OCI-LY1 (cell line): ENCODE measurements around the gene RNF11.

ENCODE experiments used
- H2AFZ ChIP-seq: fragments of 200-600 bp; sonication (generic), shearing (Covaris generic); 2 replicates; pipeline ENCODE4 v1.6.0; 2014; ENCODE audit warnings: antibody characterized with exemption, mild to moderate bottlenecking, low read length
- H3F3A ChIP-seq: fragments of 200-600 bp; sonication (generic), shearing (Covaris generic); 2 replicates; pipeline ENCODE4 v1.6.0; 2014; ENCODE audit warnings: mild to moderate bottlenecking, antibody characterized with exemption, low read length, moderate library complexity; ENCODE audit not compliant: insufficient read depth
- H3K27ac ChIP-seq: fragments of 200-600 bp; sonication (generic); 2 replicates; pipeline ENCODE4 v1.5.1; 2014; ENCODE audit warnings: low read length, mixed run types, mild to moderate bottlenecking, low read depth; ENCODE audit not compliant: poor library complexity, severe bottlenecking
- H3K27me3 ChIP-seq: fragments of 200-600 bp; sonication (generic); 2 replicates; pipeline ENCODE4 v1.6.0; 2014; ENCODE audit warnings: antibody characterized with exemption, mild to moderate bottlenecking, low read length, moderate library complexity; ENCODE audit not compliant: insufficient read depth
- H3K36me3 ChIP-seq: fragments of 200-600 bp; sonication (generic); 2 replicates; pipeline ENCODE4 v1.6.1; 2014; ENCODE audit warnings: mild to moderate bottlenecking, antibody characterized with exemption, low read length, moderate library complexity, mixed read lengths; ENCODE audit not compliant: insufficient read depth
- H3K4me1 ChIP-seq: fragments of 200-600 bp; sonication (generic); 2 replicates; pipeline ENCODE4 v1.5.1; 2014; ENCODE audit warnings: mild to moderate bottlenecking, low read length, moderate library complexity; ENCODE audit not compliant: insufficient read depth, severe bottlenecking
- H3K4me2 ChIP-seq: fragments of 200-600 bp; sonication (generic), shearing (Covaris generic); 2 replicates; pipeline ENCODE4 v1.6.1; 2014; ENCODE audit warnings: low read length
- H3K4me3 ChIP-seq: fragments of 200-600 bp; sonication (generic); 2 replicates; pipeline ENCODE4 v1.5.1; 2014; ENCODE audit warnings: low read length, low read depth, mild to moderate bottlenecking, mixed read lengths; ENCODE audit not compliant: poor library complexity, severe bottlenecking
- H3K79me2 ChIP-seq: fragments of 200-600 bp; shearing (Covaris generic); 2 replicates; pipeline ENCODE4 v1.6.1; 2016; ENCODE audit warnings: mixed run types, low read length, mixed read lengths; ENCODE audit not compliant: insufficient read depth
- H3K9ac ChIP-seq: fragments of 200-600 bp; sonication (generic), shearing (Covaris generic); 2 replicates; pipeline ENCODE4 v1.6.1; 2014; ENCODE audit warnings: mild to moderate bottlenecking, low read length, mixed read lengths
- H3K9me2 ChIP-seq: fragments of 200-600 bp; sonication (generic), shearing (Covaris generic); 2 replicates; pipeline ENCODE4 v1.6.1; 2014; ENCODE audit warnings: low read depth, mild to moderate bottlenecking, low read length, mixed read lengths
- H3K9me3 ChIP-seq: fragments of 200-600 bp; shearing (Covaris generic); 2 replicates; pipeline ENCODE4 v1.6.1; 2014; ENCODE audit warnings: low read length, mixed read lengths
- H4K20me1 ChIP-seq: fragments of 200-600 bp; sonication (generic), shearing (Covaris generic); 2 replicates; pipeline ENCODE4 v1.6.0; 2016; ENCODE audit warnings: mild to moderate bottlenecking, low read length; ENCODE audit not compliant: insufficient read depth
- EZH2 ChIP-seq: fragments of 200-600 bp; sonication (generic), shearing (Covaris generic); IDR thresholded peaks from 2 replicates; pipeline ENCODE4 v1.8.0; 2017; ENCODE audit warnings: borderline replicate concordance, mixed run types, mild to moderate bottlenecking, antibody characterized with exemption, low read length, moderate library complexity, mixed read lengths
- TF ChIP-seq, protein P1 (sequence below): fragments of 200-600 bp; sonication (generic), shearing (Covaris generic); IDR thresholded peaks from 2 replicates; pipeline ENCODE4 v1.5.1; 2017; ENCODE audit warnings: mild to moderate bottlenecking, antibody characterized with exemption, low read length, moderate library complexity, mixed read lengths

RNF11 gene

GRCh38 chr1:51297401-51298321 lies 61.6 kb downstream of the RNF11 start:
- TF ChIP-seq, protein P1, sequence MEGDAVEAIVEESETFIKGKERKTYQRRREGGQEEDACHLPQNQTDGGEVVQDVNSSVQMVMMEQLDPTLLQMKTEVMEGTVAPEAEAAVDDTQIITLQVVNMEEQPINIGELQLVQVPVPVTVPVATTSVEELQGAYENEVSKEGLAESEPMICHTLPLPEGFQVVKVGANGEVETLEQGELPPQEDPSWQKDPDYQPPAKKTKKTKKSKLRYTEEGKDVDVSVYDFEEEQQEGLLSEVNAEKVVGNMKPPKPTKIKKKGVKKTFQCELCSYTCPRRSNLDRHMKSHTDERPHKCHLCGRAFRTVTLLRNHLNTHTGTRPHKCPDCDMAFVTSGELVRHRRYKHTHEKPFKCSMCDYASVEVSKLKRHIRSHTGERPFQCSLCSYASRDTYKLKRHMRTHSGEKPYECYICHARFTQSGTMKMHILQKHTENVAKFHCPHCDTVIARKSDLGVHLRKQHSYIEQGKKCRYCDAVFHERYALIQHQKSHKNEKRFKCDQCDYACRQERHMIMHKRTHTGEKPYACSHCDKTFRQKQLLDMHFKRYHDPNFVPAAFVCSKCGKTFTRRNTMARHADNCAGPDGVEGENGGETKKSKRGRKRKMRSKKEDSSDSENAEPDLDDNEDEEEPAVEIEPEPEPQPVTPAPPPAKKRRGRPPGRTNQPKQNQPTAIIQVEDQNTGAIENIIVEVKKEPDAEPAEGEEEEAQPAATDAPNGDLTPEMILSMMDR, result no peak
- no peak for TF ChIP-seq EZH2
- H3K9me2 ChIP-seq, result no peaks in the 10 kb centered on the region
- H3K27ac ChIP-seq, result no peak overlapping the region
- no peaks in the 10 kb centered on the region for H3K36me3 ChIP-seq
- no peaks in the 10 kb centered on the region for H4K20me1 ChIP-seq
- H3K4me3 ChIP-seq, result peak overlapping the region; percentile 58
- 0 out of 2 replicates have a peak, but pooled peaks cover 2% of the 10 kb centered on the region for H3K9me3 ChIP-seq
- H3K4me1 ChIP-seq, result peaks cover 7% of the 10 kb centered on the region
- H2AFZ ChIP-seq, result no peak overlapping the region
- peak overlapping the region; percentile 84 for H3K4me2 ChIP-seq
- H3F3A ChIP-seq, result no peaks in the 10 kb centered on the region
- peak overlapping the region; percentile 57; the same call in 1 of the 2 replicates for H3K9ac ChIP-seq
- H3K27me3 ChIP-seq, result no peaks in the 10 kb centered on the region; the same call in 1 of the 2 replicates
- H3K79me2 ChIP-seq, result no peaks in the 10 kb centered on the region

DNA sequence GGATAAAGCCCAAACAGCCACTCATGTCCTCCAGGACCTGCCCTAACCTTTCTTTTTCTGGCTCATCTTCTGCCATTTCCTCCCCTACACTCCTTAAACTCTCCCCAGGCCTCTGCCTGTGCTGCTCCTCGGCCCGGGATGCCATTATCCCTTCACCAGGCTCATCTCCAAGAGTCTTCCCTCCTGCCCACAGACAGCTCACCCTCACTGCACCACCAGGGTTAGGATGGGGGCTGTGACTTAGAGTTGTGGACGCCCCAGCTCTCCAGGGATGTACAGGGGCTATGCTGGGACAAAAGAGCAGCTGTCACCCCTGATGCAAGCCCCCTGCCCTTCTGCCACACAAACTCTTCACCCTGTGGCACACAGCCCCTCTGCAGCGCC lies 62.2 kb downstream of the RNF11 start:
- H3K27ac ChIP-seq, result no peak overlapping the region
- H2AFZ ChIP-seq, result no peak overlapping the region
- no peaks in the 10 kb centered on the region; the same call in 1 of the 2 replicates for H3K27me3 ChIP-seq
- no peaks in the 10 kb centered on the region for H3F3A ChIP-seq
- no peaks in the 10 kb centered on the region for H4K20me1 ChIP-seq
- H3K79me2 ChIP-seq, result no peaks in the 10 kb centered on the region
- no peaks in the 10 kb centered on the region for H3K9me2 ChIP-seq
- no peak overlapping the region for H3K4me2 ChIP-seq
- no peak overlapping the region for H3K4me3 ChIP-seq
- TF ChIP-seq, protein P1, result no peak
- no peak for TF ChIP-seq EZH2
- H3K9me3 ChIP-seq, result 0 out of 2 replicates have a peak, but pooled peaks cover 2% of the 10 kb centered on the region
- peaks cover 7% of the 10 kb centered on the region for H3K4me1 ChIP-seq
- H3K36me3 ChIP-seq, result no peaks in the 10 kb centered on the region
- no peak overlapping the region for H3K9ac ChIP-seq

DNA sequence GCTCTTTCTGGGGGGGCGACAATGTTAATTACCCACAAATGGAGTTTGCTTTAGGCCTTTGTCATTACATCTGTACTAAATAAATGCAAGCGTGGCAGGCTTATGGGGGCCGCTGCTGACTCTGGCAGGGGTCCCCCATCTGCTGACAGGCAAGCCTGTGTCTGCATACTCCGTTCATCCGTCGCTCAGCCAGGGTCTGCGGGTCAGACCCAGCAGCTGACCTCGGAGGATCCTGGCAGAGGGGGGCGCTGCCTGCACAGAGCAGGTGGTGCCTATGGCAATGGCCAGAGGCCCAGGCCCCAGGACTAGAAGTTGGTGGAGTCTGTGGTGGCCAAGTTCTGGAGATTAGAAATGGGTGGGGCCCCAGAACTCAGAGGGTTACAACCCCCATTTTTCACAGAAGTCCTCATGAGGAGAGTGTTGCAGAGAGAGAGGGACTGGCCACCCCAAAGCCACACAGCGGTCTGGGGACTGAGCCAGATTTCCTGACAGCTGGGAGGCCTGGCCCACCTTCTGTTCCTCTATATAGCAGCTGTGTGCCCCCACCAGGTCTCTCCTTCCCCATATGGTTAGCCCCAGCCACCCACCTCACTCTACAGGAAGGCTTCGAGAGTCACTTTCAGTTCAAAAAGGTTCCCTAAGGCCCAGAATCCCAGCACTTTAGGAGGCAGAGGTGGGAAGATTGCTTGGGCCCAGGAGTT lies 63.3 kb downstream of the RNF11 start:
- peaks cover 7% of the 10 kb centered on the region for H3K4me1 ChIP-seq
- no peak overlapping the region for H3K9ac ChIP-seq
- no peaks in the 10 kb centered on the region for H3K36me3 ChIP-seq
- H4K20me1 ChIP-seq, result no peaks in the 10 kb centered on the region
- H3K9me2 ChIP-seq, result no peaks in the 10 kb centered on the region
- 0 out of 2 replicates have a peak, but pooled peaks cover 2% of the 10 kb centered on the region for H3K9me3 ChIP-seq
- H3K4me3 ChIP-seq, result no peak overlapping the region
- no peaks in the 10 kb centered on the region for H3F3A ChIP-seq
- H3K27me3 ChIP-seq, result no peaks in the 10 kb centered on the region; the same call in 1 of the 2 replicates
- TF ChIP-seq, protein P1, result no peak
- TF ChIP-seq EZH2, result no peak
- H2AFZ ChIP-seq, result no peak overlapping the region
- no peaks in the 10 kb centered on the region for H3K79me2 ChIP-seq
- no peak overlapping the region for H3K4me2 ChIP-seq
- H3K27ac ChIP-seq, result no peak overlapping the region
